HepG2 (cell line): ENCODE results near the gene NT5M. TPM values are rescaled to one million over a fixed set of nuclear protein-coding genes. Genes with fewer than 3 reads are reported as not detected.

Experiments
- ATAC-seq: fragments of 200-7000 bp; cut with Tn5 transposase; 3 replicates; pipeline ENCODE4 v1.9.1; 2020; ENCODE audit warnings: mild to moderate bottlenecking, moderate library complexity
- BruUV-seq: library from RNA; stranded (reverse); fragments of 400-500 nt; replicated peaks from 2 replicates; lab custom pipeline; 2021; lab: Mats Ljungman, UMichigan
- CTCF ChIA-PET: fragments of 300-600 bp; formaldehyde crosslinking; extraction: SDS; loops from one replicate; lab custom pipeline; 2021; ENCODE audit warnings: low total read pairs, inconsistent platforms, low intra/inter-chr PET ratio; lab: Yijun Ruan, JAX
- POLR2A ChIA-PET: fragments of 350-600 bp; sonication (Branson Sonifier 250); formaldehyde crosslinking; loops from one replicate; lab custom pipeline; 2020; ENCODE audit warnings: antibody characterized with exemption, inconsistent platforms; lab: Yijun Ruan, JAX
- DNase-seq: peaks from one replicate; pipeline ENCODE4 v3.0.0-alpha.2; 2015; ENCODE audit warnings: low spot score
- FAIRE-seq: peaks from 3 replicates; lab custom pipeline; 2011; peaks lifted over from hg19 to GRCh38; lab: Jason Lieb, UNC
- H2AFZ ChIP-seq: one replicate; pipeline ENCODE4 v1.6.1; 2011; ENCODE audit warnings: low read length, inconsistent platforms
- H3K27ac ChIP-seq: fragments of 300-600 bp; 3 replicates; pipeline ENCODE4 v1.8.0; 2011; ENCODE audit warnings: mixed run types, mild to moderate bottlenecking, mixed read lengths, low read length, inconsistent platforms; ENCODE audit not compliant: insufficient read depth; ENCODE audit errors: extremely low read length
- H3K27me3 ChIP-seq, 2 experiments: fragments of 200-600 bp in 1 of 2; 2 replicates in 1 of 2; 3 replicates in 1 of 2; pipeline versions ENCODE4 v1.6.0 to v1.8.0; 2011; ENCODE audit warnings: low read length in 2 of 2, mild to moderate bottlenecking in 2 of 2, moderate library complexity in 2 of 2, inconsistent platforms in 1 of 2; ENCODE audit not compliant: insufficient read depth in 2 of 2, control insufficient read depth in 1 of 2
- H3K36me3 ChIP-seq, 2 experiments: fragments of 200-600 bp in 1 of 2; replicated peaks in 1 of 2; 2 replicates in 1 of 2; 3 replicates in 1 of 2; pipeline versions ENCODE4 v1.5.1 to v1.8.0; 2011; ENCODE audit warnings: low read length in 2 of 2, inconsistent platforms in 1 of 2; ENCODE audit not compliant: insufficient read depth in 2 of 2, control insufficient read depth in 1 of 2
- H3K4me1 ChIP-seq: 2 replicates; pipeline ENCODE4 v1.5.1; 2012; ENCODE audit warnings: low read length, inconsistent platforms; ENCODE audit not compliant: insufficient read depth
- H3K4me2 ChIP-seq: 2 replicates; pipeline ENCODE4 v1.6.0; 2011; ENCODE audit warnings: low read depth, low read length, inconsistent platforms
- H3K4me3 ChIP-seq, 3 experiments: fragments of 200-600 bp in 1 of 3; sonication (generic), shearing (Covaris generic) in 1 of 3; replicated peaks in 1 of 3; 2 replicates each; pipeline ENCODE4 v1.5.1; 2011 to 2016; ENCODE audit warnings: low read length in 3 of 3, inconsistent platforms in 2 of 3, low read depth in 2 of 3, mild to moderate bottlenecking in 2 of 3, control low read depth in 1 of 3, mixed read lengths in 1 of 3; ENCODE audit not compliant: insufficient read depth in 1 of 3
- H3K79me2 ChIP-seq: one replicate; pipeline ENCODE4 v1.6.1; 2011; ENCODE audit warnings: low read length, inconsistent platforms; ENCODE audit not compliant: insufficient read depth
- H3K9ac ChIP-seq: 2 replicates; pipeline ENCODE4 v1.6.0; 2011; ENCODE audit warnings: mild to moderate bottlenecking, low read depth, low read length, inconsistent platforms; ENCODE audit not compliant: insufficient read depth
- H3K9me3 ChIP-seq: 2 replicates; pipeline ENCODE4 v1.5.1; 2012; ENCODE audit warnings: mild to moderate bottlenecking, low read length
- H4K20me1 ChIP-seq: 2 replicates; pipeline ENCODE4 v1.6.0; 2011; ENCODE audit warnings: inconsistent platforms, mild to moderate bottlenecking, low read length, moderate library complexity; ENCODE audit not compliant: insufficient read depth
- SIN3B ChIP-seq: fragments of 150-350 bp; IDR thresholded peaks from 2 replicates; pipeline ENCODE4 v1.6.1; 2014; ENCODE audit warnings: low read length
- ZNF205 ChIP-seq: IDR thresholded peaks from 2 replicates; pipeline ENCODE4 v1.6.1; 2018; ENCODE audit warnings: missing biosample characterization, missing genetic modification reagents
- ZNF75D ChIP-seq: sonication (generic); formaldehyde crosslinking; IDR thresholded peaks from 2 replicates; pipeline ENCODE4 v1.8.1; 2023; ENCODE audit warnings: missing genetic modification reagents, mild to moderate bottlenecking, borderline replicate concordance
- ZNF776 ChIP-seq: sonication (generic); formaldehyde crosslinking; IDR thresholded peaks from 2 replicates; pipeline ENCODE4 v1.4.0; 2020; ENCODE audit warnings: mild to moderate bottlenecking, missing genetic modification reagents
- WGBS: methylation state at CpG from one replicate; pipeline ENCODE4 v1.1.6; 2017; ENCODE audit warnings: low lambda C conversion rate; 5-methylcytosine and 5-hydroxymethylcytosine counted together
- in situ Hi-C: cut with HindIII; loops from 2 replicates; pipeline ENCODE4 v1.10.0; 2017; ENCODE audit warnings: low pct_unique_long_range_greater_than_20kb; ENCODE audit not compliant: extremely low pct_ligation_motif_present
- intact Hi-C: fragments of 100-400 bp; cut with micrococcal nuclease; formaldehyde crosslinking; loops from one replicate; pipeline ENCODE4 v1.10.0; 2022; ENCODE audit not compliant: unreplicated experiment
- polyA plus RNA-seq, 8 experiments: library from polyadenylated mRNA; depleted of rRNA in 3 of 8; stranded (reverse) in 7 of 8; unstranded in 1 of 8; fragments of >200 nt; fragmentation: Illumina TruSeq in 4 of 8; extraction: Trizol in 4 of 8; gene quantifications; 2 replicates each; pipeline versions ENCODE4 v1.2.1 to v1.2.3, GENCODE V29; 2011 to 2016; ENCODE audit warnings: low read depth in 4 of 8, missing spikeins in 1 of 8, mixed read lengths in 1 of 8; ENCODE audit not compliant: insufficient read depth in 1 of 8
- total RNA-seq, 5 experiments: library from RNA; depleted of rRNA; stranded (reverse); fragments of >200 nt; fragmentation: Illumina TruSeq; extraction: Trizol; gene quantifications; 2 replicates each; pipeline ENCODE4 v1.2.3, GENCODE V29; 2016; ENCODE audit warnings: low read depth in 1 of 5
- TF ChIP-seq, protein P1 (sequence below): sonication (generic); formaldehyde crosslinking; IDR thresholded peaks from 2 replicates; pipeline ENCODE4 v1.5.0; 2020; ENCODE audit warnings: mild to moderate bottlenecking, low read depth, missing genetic modification reagents, borderline replicate concordance
- TF ChIP-seq, protein P2 (sequence below): IDR thresholded peaks from 2 replicates; pipeline ENCODE4 v1.6.1; 2016; ENCODE audit warnings: control low read depth

NT5M gene
- total and polyA plus RNA-seq, 2 of the 13 experiments (the other 11 are each of a cell fraction or from before 2014, with no cell fraction given), result 0.55 to 0.78 TPM

DNA sequence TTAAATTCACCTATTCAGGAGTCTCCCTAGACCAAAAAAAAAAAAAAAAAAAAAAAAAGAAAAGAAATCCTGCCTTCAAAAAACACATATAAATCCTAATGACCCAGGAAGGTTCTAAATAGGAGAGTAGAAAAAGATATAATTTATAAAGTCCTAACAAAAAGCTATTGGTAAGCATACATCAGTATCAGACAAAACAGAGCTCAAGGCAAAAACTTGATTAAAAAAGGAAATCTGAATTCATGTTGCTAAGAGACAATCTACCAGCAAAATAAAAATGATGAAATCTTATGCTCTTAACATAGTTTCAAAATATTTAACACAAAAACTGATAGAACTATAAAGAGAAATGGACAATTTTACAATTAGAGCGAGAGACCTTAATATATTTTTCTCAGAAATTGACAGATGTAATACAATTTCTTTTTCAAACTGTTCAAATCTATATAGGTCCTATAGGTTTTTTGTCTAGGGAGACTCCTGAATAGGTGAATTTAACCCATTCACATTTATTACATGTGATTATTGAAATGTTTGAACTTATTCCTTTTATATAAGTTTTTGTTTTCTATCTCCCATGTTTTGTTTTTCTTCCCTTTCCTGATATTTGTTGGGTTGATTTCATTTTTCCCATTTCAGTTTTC lies 57.0 kb downstream of the NT5M start:
- FAIRE-seq (no peak), ATAC-seq (no peak), DNase-seq (no peak)
- ChIA-PET POLR2A (interaction anchor here (1.6 kb wide), 1 partner anchor 136 kb away, joined by 4 read pairs; the partner anchor contains the start of gene RASD1), CTCF (no interaction called here)
- Histone ChIP-seq H4K20me1 (no peaks in the 10 kb centered on the region), H3K27ac (no peak overlapping the region), H3K9me3 (no peaks in the 10 kb centered on the region), H3K9ac (no peak overlapping the region), H3K4me1 (peaks cover 32% of the 10 kb centered on the region), H2AFZ (no peak overlapping the region), H3K36me3 (no peaks in the 10 kb centered on the region), H3K27me3 (no peaks in the 10 kb centered on the region; a peak in 1 of 5 replicates), H3K4me3 (no peak overlapping the region), H3K79me2 (no peaks in the 10 kb centered on the region), H3K4me2 (no peak overlapping the region)
- intact Hi-C loops (no loop called here), in situ Hi-C loops (no loop called here)
- no TSS peak for BruUV-seq
- TF ChIP-seq, protein P1, sequence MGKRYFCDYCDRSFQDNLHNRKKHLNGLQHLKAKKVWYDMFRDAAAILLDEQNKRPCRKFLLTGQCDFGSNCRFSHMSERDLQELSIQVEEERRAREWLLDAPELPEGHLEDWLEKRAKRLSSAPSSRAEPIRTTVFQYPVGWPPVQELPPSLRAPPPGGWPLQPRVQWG (CRISPR knock-in tag), result no peak
- TF ChIP-seq, protein P2, sequence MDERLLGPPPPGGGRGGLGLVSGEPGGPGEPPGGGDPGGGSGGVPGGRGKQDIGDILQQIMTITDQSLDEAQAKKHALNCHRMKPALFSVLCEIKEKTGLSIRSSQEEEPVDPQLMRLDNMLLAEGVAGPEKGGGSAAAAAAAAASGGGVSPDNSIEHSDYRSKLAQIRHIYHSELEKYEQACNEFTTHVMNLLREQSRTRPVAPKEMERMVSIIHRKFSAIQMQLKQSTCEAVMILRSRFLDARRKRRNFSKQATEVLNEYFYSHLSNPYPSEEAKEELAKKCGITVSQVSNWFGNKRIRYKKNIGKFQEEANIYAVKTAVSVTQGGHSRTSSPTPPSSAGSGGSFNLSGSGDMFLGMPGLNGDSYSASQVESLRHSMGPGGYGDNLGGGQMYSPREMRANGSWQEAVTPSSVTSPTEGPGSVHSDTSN (CRISPR knock-in tag), result no peak
- no peak for TF ChIP-seq SIN3B
- no peak for TF ChIP-seq ZNF75D (CRISPR knock-in tag)
- 53% methylated on average over 1 of the region's 1 CpG for WGBS

DNA sequence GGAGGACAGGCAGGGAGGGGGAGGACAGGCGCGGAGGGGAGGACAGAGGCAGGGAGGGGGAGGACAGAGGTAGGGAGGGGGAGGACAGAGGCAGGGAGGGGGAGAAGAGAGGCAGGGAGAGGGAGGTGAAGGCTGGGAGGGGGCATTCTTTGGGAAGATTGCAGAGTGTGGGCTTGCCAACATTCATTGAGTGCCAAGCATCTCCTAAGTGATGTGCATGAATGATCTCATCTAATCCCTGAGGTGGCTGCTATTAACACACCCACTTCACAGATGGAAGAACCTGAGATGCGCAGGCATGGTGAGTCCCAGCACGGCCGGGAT lies 58.3 kb downstream of the NT5M start:
- Histone ChIP-seq H2AFZ (no peak overlapping the region), H3K4me1 (peaks cover 22% of the 10 kb centered on the region), H3K9ac (no peak overlapping the region), H3K4me3 (no peak overlapping the region), H3K4me2 (no peak overlapping the region), H3K9me3 (no peaks in the 10 kb centered on the region), H3K27me3 (no peaks in the 10 kb centered on the region; a peak in 1 of 5 replicates), H3K27ac (no peak overlapping the region), H3K79me2 (no peaks in the 10 kb centered on the region), H4K20me1 (no peaks in the 10 kb centered on the region), H3K36me3 (no peaks in the 10 kb centered on the region)
- ATAC-seq, result no peak
- FAIRE-seq, result no peak
- 76% methylated on average over 5 of the region's 5 CpGs for WGBS
- intact Hi-C loops, result no loop called here
- no TSS peak for BruUV-seq
- TF ChIP-seq ZNF205 (CRISPR knock-in tag), result peak; percentile 87
- no peak for TF ChIP-seq ZNF776 (CRISPR knock-in tag)
- ChIA-PET CTCF (no interaction called here), POLR2A (interaction anchor here (2.8 kb wide), 1 partner anchor 135 kb away, joined by 19 read pairs; the partner anchor contains the start of gene RASD1)
- no peak for DNase-seq
- in situ Hi-C loops, result no loop called here
